PC-3 (cell line): Measurements from ENCODE around the gene CAPN3. TPM values are rescaled to one million over a fixed set of nuclear protein-coding genes. Genes with fewer than 3 reads are reported as not detected.

Source experiments
- ATAC-seq: fragments of 200-7000 bp; cut with Tn5 transposase; 2 replicates; pipeline ENCODE4 v1.9.1; 2020; ENCODE audit warnings: mild to moderate bottlenecking, moderate library complexity
- BruUV-seq: library from RNA; stranded (reverse); fragments of 400-500 nt; replicated peaks from 2 replicates; lab custom pipeline; 2021; lab: Mats Ljungman, UMichigan
- CTCF ChIA-PET: fragments of 300-600 bp; sonication (Branson Sonifier 250); formaldehyde crosslinking; loops from one replicate; lab custom pipeline; 2022; ENCODE audit warnings: antibody characterized with exemption; lab: Charles Lee
- POLR2A ChIA-PET: fragments of 300-600 bp; sonication (Branson Sonifier 250); formaldehyde crosslinking; loops from one replicate; lab custom pipeline; 2022; ENCODE audit warnings: antibody characterized with exemption; ENCODE audit not compliant: unreplicated experiment; lab: Charles Lee
- DNase-seq: peaks from one replicate; pipeline ENCODE4 v3.0.0-alpha.2; 2015
- H2AFZ ChIP-seq: fragments of 300-600 bp; sonication (generic); 2 replicates; pipeline ENCODE4 v1.6.0; 2016; ENCODE audit warnings: antibody characterized with exemption, low read length
- H3F3A ChIP-seq: fragments of 300-600 bp; sonication (generic); one replicate; pipeline ENCODE4 v1.6.0; 2017; ENCODE audit warnings: antibody characterized with exemption, low read length, control low read depth, mild to moderate bottlenecking; ENCODE audit not compliant: unreplicated experiment
- H3K27ac ChIP-seq: fragments of 300-600 bp; sonication (generic); 2 replicates; pipeline ENCODE4 v1.5.1; 2016; ENCODE audit warnings: mild to moderate bottlenecking, low read length
- H3K27me3 ChIP-seq: fragments of 300-600 bp; sonication (generic); 2 replicates; pipeline ENCODE4 v1.6.1; 2016; ENCODE audit warnings: low read length, mixed read lengths
- H3K36me3 ChIP-seq: fragments of 300-600 bp; sonication (generic); 2 replicates; pipeline ENCODE4 v1.6.1; 2016; ENCODE audit warnings: low read depth, mixed run types, low read length, mixed read lengths
- H3K4me1 ChIP-seq: fragments of 300-600 bp; sonication (generic); 2 replicates; pipeline ENCODE4 v1.5.1; 2016; ENCODE audit warnings: low read length; ENCODE audit not compliant: insufficient read depth
- H3K4me2 ChIP-seq: fragments of 300-600 bp; sonication (generic); 2 replicates; pipeline ENCODE4 v1.6.0; 2016; ENCODE audit warnings: low read length
- H3K4me3 ChIP-seq: fragments of 300-600 bp; sonication (generic); 2 replicates; pipeline ENCODE4 v1.5.1; 2016; ENCODE audit warnings: mild to moderate bottlenecking, low read length, mixed read lengths
- H3K79me2 ChIP-seq: fragments of 300-600 bp; sonication (generic); 2 replicates; pipeline ENCODE4 v1.6.1; 2017; ENCODE audit warnings: low read length, mixed read lengths
- H3K9ac ChIP-seq: fragments of 300-600 bp; sonication (generic); 2 replicates; pipeline ENCODE4 v1.6.0; 2016; ENCODE audit warnings: mild to moderate bottlenecking, low read length
- H3K9me2 ChIP-seq: fragments of 300-600 bp; sonication (generic); replicated peaks from 2 replicates; pipeline ENCODE4 v1.6.1; 2016; ENCODE audit warnings: mixed run types, low read length, mixed read lengths
- H3K9me3 ChIP-seq: fragments of 300-600 bp; sonication (generic); 2 replicates; pipeline ENCODE4 v1.6.1; 2016; ENCODE audit warnings: low read length, mixed read lengths
- H4K20me1 ChIP-seq: fragments of 300-600 bp; sonication (generic); 2 replicates; pipeline ENCODE4 v1.6.1; 2016; ENCODE audit warnings: low read length, mixed read lengths
- CTCF ChIP-seq: fragments of 300-600 bp; sonication (generic); conservative IDR thresholded peaks from 2 replicates; pipeline ENCODE4 v1.5.1; 2017; ENCODE audit warnings: antibody characterized with exemption, low read depth, mild to moderate bottlenecking, low read length
- EZH2 ChIP-seq: fragments of 300-600 bp; sonication (generic); IDR thresholded peaks from one replicate; pipeline ENCODE4 v1.6.1; 2017; ENCODE audit warnings: antibody characterized with exemption, mild to moderate bottlenecking, low read length; ENCODE audit not compliant: unreplicated experiment
- EZH2phosphoT487 ChIP-seq: fragments of 300-600 bp; sonication (generic); IDR thresholded peaks from 2 replicates; pipeline ENCODE4 v1.6.1; 2018; ENCODE audit warnings: mild to moderate bottlenecking, antibody characterized with exemption, low read length, borderline replicate concordance
- intact Hi-C: fragments of 100-400 bp; cut with micrococcal nuclease; formaldehyde crosslinking; loops from 2 replicates; pipeline ENCODE4 v1.9.0; 2023
- total RNA-seq: library from RNA; depleted of rRNA; stranded (reverse); fragments of >200 nt; gene quantifications from 2 replicates; pipeline ENCODE4 v1.2.3, GENCODE V29; 2014

CAPN3 gene
- total RNA-seq, 1 experiment from 2014 or later: 0.40 TPM

- no peak overlapping the region for H3K4me2 ChIP-seq
- intact Hi-C loops: loop anchor here (5.0 kb wide), 1 partner anchor 307 kb away; no protein-coding TSS in a partner anchor
- no peak overlapping the region for H2AFZ ChIP-seq
- POLR2A ChIA-PET: no interaction called here
- no peaks in the 10 kb centered on the region for H3K79me2 ChIP-seq
- no peaks in the 10 kb centered on the region for H4K20me1 ChIP-seq
- no peak overlapping the region for H3K4me3 ChIP-seq
- no peaks in the 10 kb centered on the region for H3K36me3 ChIP-seq
- H3K9ac ChIP-seq: no peak overlapping the region
- H3K9me3 ChIP-seq: no peaks in the 10 kb centered on the region
- H3K4me1 ChIP-seq: 0 out of 2 replicates have a peak, but pooled peaks cover 8% of the 10 kb centered on the region
- DNase-seq: no peak
- no peak for ATAC-seq
- H3K27ac ChIP-seq: no peak overlapping the region
- H3F3A ChIP-seq: no peaks in the 10 kb centered on the region
- CTCF ChIA-PET: interaction anchor here (0.6 kb wide), 1 partner anchor 11 kb away, joined by 13 read pairs; no protein-coding TSS in a partner anchor
- no peak for TF ChIP-seq EZH2phosphoT487
- no peak for TF ChIP-seq CTCF
- TF ChIP-seq EZH2: no peak
- no peaks in the 10 kb centered on the region for H3K9me2 ChIP-seq
- H3K27me3 ChIP-seq: no peaks in the 10 kb centered on the region
- BruUV-seq: no TSS peak
Observed at GRCh38 chr15:42373936-42374335, 14.6 kb downstream of the CAPN3 start.

GRCh38 chr15:42374810-42375209, 15.5 kb downstream of the CAPN3 start:
- no peak overlapping the region for H3K9ac ChIP-seq
- 0 out of 2 replicates have a peak, but pooled peaks cover 8% of the 10 kb centered on the region for H3K4me1 ChIP-seq
- H3K27me3 ChIP-seq: no peaks in the 10 kb centered on the region
- no peak overlapping the region for H3K4me3 ChIP-seq
- intact Hi-C loops: loop anchor here (5.0 kb wide), 1 partner anchor 308 kb away; no protein-coding TSS in a partner anchor
- no peak overlapping the region for H3K4me2 ChIP-seq
- CTCF ChIA-PET: interaction anchor here (0.6 kb wide), 1 partner anchor 10 kb away, joined by 13 read pairs; no protein-coding TSS in a partner anchor
- POLR2A ChIA-PET: no interaction called here
- DNase-seq (no peak), ATAC-seq (no peak)
- BruUV-seq: no TSS peak
- no peaks in the 10 kb centered on the region for H4K20me1 ChIP-seq
- no peaks in the 10 kb centered on the region for H3K9me3 ChIP-seq
- no peaks in the 10 kb centered on the region for H3K36me3 ChIP-seq
- TF ChIP-seq EZH2phosphoT487: no peak
- TF ChIP-seq CTCF: no peak
- TF ChIP-seq EZH2: no peak
- H3F3A ChIP-seq: no peaks in the 10 kb centered on the region
- H3K9me2 ChIP-seq: no peaks in the 10 kb centered on the region
- H3K27ac ChIP-seq: no peak overlapping the region
- H3K79me2 ChIP-seq: no peaks in the 10 kb centered on the region
- no peak overlapping the region for H2AFZ ChIP-seq

- no peak overlapping the region for H3K4me3 ChIP-seq
- POLR2A ChIA-PET: no interaction called here
- no peaks in the 10 kb centered on the region for H3K9me2 ChIP-seq
- H3K9ac ChIP-seq: no peak overlapping the region
- H2AFZ ChIP-seq: no peak overlapping the region
- no peak overlapping the region for H3K4me2 ChIP-seq
- 0 out of 2 replicates have a peak, but pooled peaks cover 8% of the 10 kb centered on the region for H3K4me1 ChIP-seq
- H3K79me2 ChIP-seq: no peaks in the 10 kb centered on the region
- no TSS peak for BruUV-seq
- DNase-seq (no peak), ATAC-seq (no peak)
- TF ChIP-seq EZH2phosphoT487 (no peak), CTCF (no peak), EZH2 (no peak)
- no peaks in the 10 kb centered on the region for H3F3A ChIP-seq
- H4K20me1 ChIP-seq: no peaks in the 10 kb centered on the region
- CTCF ChIA-PET: no interaction called here
- no peaks in the 10 kb centered on the region for H3K36me3 ChIP-seq
- H3K27me3 ChIP-seq: no peaks in the 10 kb centered on the region
- no peak overlapping the region for H3K27ac ChIP-seq
- H3K9me3 ChIP-seq: no peaks in the 10 kb centered on the region
- intact Hi-C loops: no loop called here
Observed at GRCh38 chr15:42375252-42375651, 16.0 kb downstream of the CAPN3 start.
